GM12878 (cell line): ENCODE data around the gene TMEM150B. TPM values are rescaled to one million over a fixed set of nuclear protein-coding genes. Genes with fewer than 3 reads are reported as not detected.

Experiments used
- ATAC-seq: fragments of 200-7000 bp; cut with Tn5 transposase; 3 replicates; pipeline ENCODE4 v1.9.1; 2020; ENCODE audit warnings: mild to moderate bottlenecking, moderate library complexity
- BruUV-seq: library from RNA; stranded (reverse); fragments of 400-500 nt; replicated peaks from 2 replicates; lab custom pipeline; 2021; lab: Mats Ljungman, UMichigan
- CTCF ChIA-PET: fragments of 300-600 bp; sonication (Branson Sonifier 250); formaldehyde crosslinking; extraction: SDS; loops from one replicate; lab custom pipeline; 2021; ENCODE audit warnings: inconsistent platforms; lab: Yijun Ruan, JAX
- POLR2A ChIA-PET: fragments of 350-600 bp; formaldehyde crosslinking; extraction: SDS; loops from one replicate; lab custom pipeline; 2021; ENCODE audit warnings: inconsistent platforms; lab: Charles Lee
- RAD21 ChIA-PET: fragments of 300-600 bp; sonication (Branson Sonifier 250); formaldehyde crosslinking; loops from one replicate; lab custom pipeline; 2023; ENCODE audit warnings: antibody characterized with exemption; ENCODE audit not compliant: unreplicated experiment; lab: Charles Lee
- SMC1A ChIA-PET: fragments of 300-600 bp; sonication (Branson Sonifier 250); formaldehyde crosslinking; loops from one replicate; lab custom pipeline; 2023; ENCODE audit not compliant: unreplicated experiment, uncharacterized antibody; lab: Charles Lee
- DNase-seq: peaks from one replicate; pipeline ENCODE4 v3.0.0-alpha.2; 2011; ENCODE audit warnings: low read depth, low spot score
- FAIRE-seq: peaks from 3 replicates; lab custom pipeline; 2011; peaks lifted over from hg19 to GRCh38; lab: Jason Lieb, UNC
- H2AFZ ChIP-seq: 2 replicates; pipeline ENCODE4 v1.6.0; 2011; ENCODE audit warnings: low read depth, low read length, control low read depth; ENCODE audit not compliant: control insufficient read depth
- H3K27ac ChIP-seq: 2 replicates; pipeline ENCODE4 v1.5.1; 2011; ENCODE audit warnings: control low read depth; ENCODE audit not compliant: control insufficient read depth, insufficient read depth
- H3K27me3 ChIP-seq, 2 experiments: replicated peaks in 1 of 2; 2 replicates each; pipeline versions ENCODE4 v1.6.0 to v1.6.1; 2011; ENCODE audit warnings: low read length in 1 of 2; ENCODE audit not compliant: control insufficient read depth in 2 of 2, insufficient read depth in 2 of 2
- H3K36me3 ChIP-seq, 2 experiments: 2 replicates each; pipeline ENCODE4 v1.5.1; 2011; ENCODE audit warnings: low read length in 1 of 2; ENCODE audit not compliant: control insufficient read depth in 2 of 2, insufficient read depth in 2 of 2
- H3K4me1 ChIP-seq: 2 replicates; pipeline ENCODE4 v1.6.1; 2011; ENCODE audit warnings: mild to moderate bottlenecking, low read length, moderate library complexity, mixed read lengths; ENCODE audit not compliant: control insufficient read depth, insufficient read depth
- H3K4me2 ChIP-seq: 2 replicates; pipeline ENCODE4 v1.6.0; 2011; ENCODE audit warnings: control low read depth; ENCODE audit not compliant: control insufficient read depth, insufficient read depth
- H3K4me3 ChIP-seq: fragments of 200-600 bp; sonication (generic); 2 replicates; pipeline ENCODE4 v1.5.1; 2016
- H3K79me2 ChIP-seq: 2 replicates; pipeline ENCODE4 v1.6.0; 2011; ENCODE audit warnings: low read length; ENCODE audit not compliant: control insufficient read depth, insufficient read depth
- H3K9ac ChIP-seq: 2 replicates; pipeline ENCODE4 v1.8.0; 2011; ENCODE audit warnings: low read length, control low read depth, mixed read lengths; ENCODE audit not compliant: control insufficient read depth, insufficient read depth
- H3K9me3 ChIP-seq: replicated peaks from 3 replicates; pipeline ENCODE4 v1.5.1; 2011; ENCODE audit warnings: mild to moderate bottlenecking, low read length; ENCODE audit not compliant: control insufficient read depth, insufficient read depth
- H4K20me1 ChIP-seq: 2 replicates; pipeline ENCODE4 v1.6.0; 2011; ENCODE audit not compliant: control insufficient read depth, insufficient read depth
- ATF2 ChIP-seq: IDR thresholded peaks from 2 replicates; pipeline ENCODE4 v1.6.1; 2012; ENCODE audit warnings: low read length, inconsistent platforms
- BMI1 ChIP-seq: fragments of 450-650 bp; IDR thresholded peaks from 2 replicates; pipeline ENCODE4 v1.6.1; 2016; ENCODE audit warnings: mild to moderate bottlenecking, moderate library complexity, borderline replicate concordance
- CBX5 ChIP-seq: sonication (generic); IDR thresholded peaks from 2 replicates; pipeline ENCODE4 v1.6.1; 2016; ENCODE audit warnings: low read depth, moderate library complexity, mild to moderate bottlenecking, inconsistent platforms
- DPF2 ChIP-seq: fragments of 450-650 bp; IDR thresholded peaks from 2 replicates; pipeline ENCODE4 v1.6.1; 2017; ENCODE audit warnings: mild to moderate bottlenecking
- E2F4 ChIP-seq: IDR thresholded peaks from 2 replicates; pipeline ENCODE4 v1.6.1; 2012; ENCODE audit warnings: low read depth, low read length, improper control_type of control experiment
- GATAD2B ChIP-seq: fragments of 450-650 bp; conservative IDR thresholded peaks from 2 replicates; pipeline ENCODE4 v1.6.1; 2017; ENCODE audit warnings: low read depth, mild to moderate bottlenecking, moderate library complexity
- HCFC1 ChIP-seq: fragments of 150-350 bp; IDR thresholded peaks from 2 replicates; pipeline ENCODE4 v1.6.1; 2014; ENCODE audit warnings: low read length
- JUND ChIP-seq: IDR thresholded peaks from 2 replicates; pipeline ENCODE4 v1.6.1; 2012; ENCODE audit warnings: low read depth, mild to moderate bottlenecking, low read length, improper control_type of control experiment, moderate library complexity
- NFIC ChIP-seq: IDR thresholded peaks from 2 replicates; pipeline ENCODE4 v1.6.1; 2012; ENCODE audit warnings: low read depth, mild to moderate bottlenecking, inconsistent platforms, low read length, moderate library complexity
- NFXL1 ChIP-seq: fragments of 450-650 bp; IDR thresholded peaks from 2 replicates; pipeline ENCODE4 v1.6.1; 2017; ENCODE audit warnings: antibody characterized with exemption, mild to moderate bottlenecking, borderline replicate concordance
- PAX8 ChIP-seq: fragments of 450-650 bp; IDR thresholded peaks from 2 replicates; pipeline ENCODE4 v1.6.1; 2017; ENCODE audit warnings: mild to moderate bottlenecking, moderate library complexity
- RELA ChIP-seq: fragments of 450-650 bp; IDR thresholded peaks from 2 replicates; pipeline ENCODE4 v1.8.0; 2014; ENCODE audit warnings: borderline replicate concordance; ENCODE audit not compliant: partially characterized antibody
- SIX5 ChIP-seq: IDR thresholded peaks from 2 replicates; pipeline ENCODE4 v1.6.1; 2011; ENCODE audit warnings: mild to moderate bottlenecking, low read depth, low read length, moderate library complexity; ENCODE audit not compliant: severe bottlenecking
- TAF1 ChIP-seq: IDR thresholded peaks from 2 replicates; pipeline ENCODE4 v1.6.1; 2011; ENCODE audit warnings: mild to moderate bottlenecking, low read depth, low read length, borderline replicate concordance
- TCF12 ChIP-seq: IDR thresholded peaks from 2 replicates; pipeline ENCODE4 v1.6.1; 2011; ENCODE audit warnings: low read depth, mild to moderate bottlenecking, low read length
- ZNF207 ChIP-seq: fragments of 450-650 bp; IDR thresholded peaks from 2 replicates; pipeline ENCODE4 v1.6.1; 2014; ENCODE audit warnings: antibody characterized with exemption, mild to moderate bottlenecking, borderline replicate concordance
- WGBS: methylation state at CpG from one replicate; pipeline ENCODE4 v1.1.6; 2016; ENCODE audit warnings: low lambda C conversion rate; ENCODE audit not compliant: insufficient replicate concordance, insufficient coverage; ENCODE audit errors: missing lambda C conversion rate; 5-methylcytosine and 5-hydroxymethylcytosine counted together
- in situ Hi-C: fragments of 300-500 bp; cut with MboI; formaldehyde crosslinking; loops from 9 replicates; pipeline ENCODE4 v1.14.3; 2018; ENCODE audit warnings: mixed read lengths
- intact Hi-C: fragments of 100-400 bp; cut with micrococcal nuclease; formaldehyde crosslinking; loops from one replicate; pipeline ENCODE4 v1.14.2; 2022; ENCODE audit not compliant: unreplicated experiment
- polyA plus RNA-seq, 11 experiments: library from polyadenylated mRNA; depleted of rRNA in 4 of 11; unstranded in 6 of 11; stranded (reverse) in 5 of 11; fragments of >200 nt; fragmentation: Nextera tagmentation in 4 of 11; fragmentation: Illumina TruSeq in 1 of 11; extraction: Ambion mirVana in 4 of 11; extraction: Trizol in 1 of 11; gene quantifications; 1 replicate in 1 of 11; 2 replicates in 10 of 11; pipeline versions ENCODE4 v1.2.1 to v1.2.3, GENCODE V29; 2011 to 2016; ENCODE audit warnings: inconsistent platforms in 2 of 11, missing spikeins in 2 of 11, low read depth in 1 of 11
- total RNA-seq, 4 experiments: library from RNA; depleted of rRNA in 3 of 4; stranded (reverse); fragments of >200 nt in 3 of 4; fragmentation: Illumina TruSeq in 1 of 4; extraction: Trizol in 1 of 4; gene quantifications; 2 replicates each; pipeline versions ENCODE4 v1.2.1 to v1.2.3, GENCODE V29; 2013 to 2021

The TMEM150B gene
- total and polyA plus RNA-seq, 10 of the 15 experiments (the other 5 are each of a cell fraction or from before 2014, with no cell fraction given): 0.09 to 0.23 (median 0.18) TPM; not detected in 6

- H3K9ac ChIP-seq: no peak overlapping the region
- no peak overlapping the region for H3K4me3 ChIP-seq
- no peak overlapping the region for H3K27ac ChIP-seq
- no peak for DNase-seq
- no peak overlapping the region for H3K4me2 ChIP-seq
- no peaks in the 10 kb centered on the region for H3K79me2 ChIP-seq
- ChIA-PET CTCF (interaction anchor here (1.1 kb wide), 2 partner anchors 15 kb away, joined by 3 to 5 read pairs; no protein-coding TSS in a partner anchor), RAD21 (no interaction called here), SMC1A (no interaction called here), POLR2A (no interaction called here)
- no peaks in the 10 kb centered on the region for H4K20me1 ChIP-seq
- no peaks in the 10 kb centered on the region for H3K4me1 ChIP-seq
- ATAC-seq: no peak
- WGBS: 46% methylated on average over 8 of the region's 8 CpGs
- no peaks in the 10 kb centered on the region for H3K27me3 ChIP-seq
- no peak for FAIRE-seq
- H2AFZ ChIP-seq: no peak overlapping the region
- H3K9me3 ChIP-seq: no peaks in the 10 kb centered on the region
- TF ChIP-seq HCFC1 (no peak), TCF12 (no peak), NFXL1 (no peak), PAX8 (no peak)
- H3K36me3 ChIP-seq: no peaks in the 10 kb centered on the region
- intact Hi-C loops: no loop called here
- in situ Hi-C loops: no loop called here
- no TSS peak for BruUV-seq
These were observed 8.5 kb downstream of the TMEM150B start for GRCh38 chr19:55316646-55317045.

DNA sequence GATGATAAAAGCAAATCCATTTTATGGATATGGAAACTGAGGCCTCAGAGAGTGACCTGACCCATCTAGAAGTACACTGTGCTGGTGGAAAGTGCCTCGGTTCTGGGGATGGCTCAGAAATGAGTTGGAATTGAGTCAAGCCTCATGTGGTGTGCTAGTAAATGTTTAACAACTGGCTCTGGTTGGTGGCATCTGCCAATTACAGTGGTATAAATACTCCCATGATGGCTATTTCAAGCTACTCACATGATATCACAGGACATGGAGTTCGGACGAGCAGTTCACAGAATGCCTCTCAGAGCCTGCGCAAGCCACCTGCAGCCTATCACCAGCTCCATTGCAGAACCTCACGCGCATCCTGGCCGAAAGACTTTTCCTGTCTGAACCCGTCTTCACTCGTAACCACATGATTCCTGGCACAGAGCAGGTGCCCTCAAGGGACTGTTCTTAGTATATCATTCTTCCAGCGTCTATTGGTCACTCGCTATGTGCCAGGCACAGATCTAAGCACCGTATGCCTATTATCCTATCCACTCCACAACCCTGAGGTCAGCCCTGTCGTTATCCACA lies 9.1 kb downstream of the TMEM150B start:
- ChIA-PET RAD21 (no interaction called here), SMC1A (no interaction called here), POLR2A (no interaction called here), CTCF (interaction anchor here (1.1 kb wide), 1 partner anchor 15 kb away, joined by 5 read pairs; no protein-coding TSS in a partner anchor)
- Histone ChIP-seq H3K36me3 (no peaks in the 10 kb centered on the region), H2AFZ (no peak overlapping the region), H3K4me1 (no peaks in the 10 kb centered on the region), H3K79me2 (no peaks in the 10 kb centered on the region), H3K9ac (no peak overlapping the region), H3K4me3 (no peak overlapping the region), H3K27ac (no peak overlapping the region), H3K9me3 (no peaks in the 10 kb centered on the region), H3K4me2 (no peak overlapping the region), H4K20me1 (no peaks in the 10 kb centered on the region), H3K27me3 (no peaks in the 10 kb centered on the region)
- in situ Hi-C loops (no loop called here), intact Hi-C loops (no loop called here)
- DNase-seq (no peak), ATAC-seq (no peak), FAIRE-seq (no peak)
- WGBS: 52% methylated on average over 13 of the region's 13 CpGs
- no TSS peak for BruUV-seq
- TF ChIP-seq ATF2: no peak
- no peak for TF ChIP-seq BMI1
- TF ChIP-seq DPF2: no peak
- TF ChIP-seq JUND: no peak
- TF ChIP-seq SIX5: no peak
- no peak for TF ChIP-seq TAF1
- no peak for TF ChIP-seq E2F4
- no peak for TF ChIP-seq NFIC
- TF ChIP-seq ZNF207: no peak
- TF ChIP-seq GATAD2B: no peak
- TF ChIP-seq CBX5: no peak
- TF ChIP-seq RELA: no peak
